ENCODE results near the gene ZNF677.
A peak's percentile ranks its signal among the peaks of the same experiment; 100 is the strongest.

ZNF677 gene

GRCh38 chr19:53193535-53194222 lies 61.0 kb downstream of the ZNF677 start:
- no peaks in the 10 kb centered on the region for H3K27me3 ChIP-seq (ENCODE audit: insufficient read depth, poor library complexity, severe bottlenecking)
- no peak overlapping the region for H3K27ac ChIP-seq (replicated peaks)
- TF ChIP-seq REST (IDR thresholded peaks at IDR 0.05; ENCODE audit: insufficient replicate concordance, low read depth) (no peak), SPI1 (IDR thresholded peaks at IDR 0.05; ENCODE audit: borderline replicate concordance, low read depth) (no peak), GABPA (IDR thresholded peaks at IDR 0.05; ENCODE audit: low read depth) (no peak), POLR2AphosphoS5 (IDR thresholded peaks at IDR 0.05; ENCODE audit: low read depth) (no peak)
- TF ChIP-seq, protein P1, sequence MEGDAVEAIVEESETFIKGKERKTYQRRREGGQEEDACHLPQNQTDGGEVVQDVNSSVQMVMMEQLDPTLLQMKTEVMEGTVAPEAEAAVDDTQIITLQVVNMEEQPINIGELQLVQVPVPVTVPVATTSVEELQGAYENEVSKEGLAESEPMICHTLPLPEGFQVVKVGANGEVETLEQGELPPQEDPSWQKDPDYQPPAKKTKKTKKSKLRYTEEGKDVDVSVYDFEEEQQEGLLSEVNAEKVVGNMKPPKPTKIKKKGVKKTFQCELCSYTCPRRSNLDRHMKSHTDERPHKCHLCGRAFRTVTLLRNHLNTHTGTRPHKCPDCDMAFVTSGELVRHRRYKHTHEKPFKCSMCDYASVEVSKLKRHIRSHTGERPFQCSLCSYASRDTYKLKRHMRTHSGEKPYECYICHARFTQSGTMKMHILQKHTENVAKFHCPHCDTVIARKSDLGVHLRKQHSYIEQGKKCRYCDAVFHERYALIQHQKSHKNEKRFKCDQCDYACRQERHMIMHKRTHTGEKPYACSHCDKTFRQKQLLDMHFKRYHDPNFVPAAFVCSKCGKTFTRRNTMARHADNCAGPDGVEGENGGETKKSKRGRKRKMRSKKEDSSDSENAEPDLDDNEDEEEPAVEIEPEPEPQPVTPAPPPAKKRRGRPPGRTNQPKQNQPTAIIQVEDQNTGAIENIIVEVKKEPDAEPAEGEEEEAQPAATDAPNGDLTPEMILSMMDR (IDR thresholded peaks at IDR 0.05; ENCODE audit: insufficient read depth, low read length) = no peak
- no peak for DNase-seq (ENCODE audit: low read depth in 1 of 2, low spot score in 1 of 2)
- H3K4me3 ChIP-seq (replicated peaks; ENCODE audit: insufficient read depth, low read length) = no peak overlapping the region

DNA sequence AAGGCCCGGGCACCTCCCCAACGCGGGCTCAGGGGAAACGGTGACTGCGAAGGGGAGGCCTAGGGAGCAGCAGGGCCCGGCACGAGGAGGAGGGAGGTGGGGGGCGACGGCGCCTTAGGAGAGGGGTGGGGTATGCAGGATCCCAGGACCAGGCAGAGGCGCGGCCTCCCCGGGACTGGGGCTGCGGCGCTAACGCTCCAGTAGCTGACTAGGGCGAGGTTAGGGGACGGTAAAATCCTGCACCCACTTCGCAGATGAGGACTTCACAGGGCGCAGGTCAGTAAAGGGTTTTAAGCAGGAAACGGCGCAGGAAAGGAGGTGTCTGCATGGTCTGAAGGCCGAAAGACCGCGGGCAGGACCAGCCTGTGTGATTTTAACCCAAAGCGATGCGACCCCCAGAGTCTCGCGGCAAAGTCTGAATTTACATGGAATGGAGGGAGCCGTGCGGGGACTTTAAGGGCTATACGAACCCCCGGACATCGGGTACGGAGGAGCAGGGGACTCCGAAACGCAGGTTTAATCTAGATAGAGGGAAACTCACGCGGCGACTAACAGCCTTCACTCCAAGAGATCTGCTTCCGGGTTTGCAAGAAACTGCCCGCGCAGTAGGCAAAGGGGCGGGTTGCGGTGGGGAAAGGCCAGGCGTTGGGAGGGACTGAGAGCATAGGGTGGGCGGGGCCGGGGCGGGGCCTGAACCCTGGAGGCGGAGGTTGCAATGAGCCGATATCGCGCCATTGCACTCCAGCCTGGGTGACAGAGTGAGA lies 61.7 kb downstream of the ZNF677 start, which contains the start of gene ZNF665:
TSS of gene ZNF665 (minus strand) at position 588 of the 764 bp plus-strand sequence. CDS start 10,460 bp downstream, outside the sequence.
- Histone ChIP-seq H3K27ac (replicated peaks) (peak within 1 kb of the TSS; percentile 57), H3K4me3 (replicated peaks; ENCODE audit: insufficient read depth, low read length) (no peak within 1 kb of the TSS)

More for the DNA sequence above, 61.7 kb downstream of the ZNF677 start, which contains the start of gene ZNF665:
- peak; percentile 23 to 73 for DNase-seq (ENCODE audit: low read depth in 1 of 2, low spot score in 1 of 2)
- TF ChIP-seq POLR2AphosphoS5 (IDR thresholded peaks at IDR 0.05; ENCODE audit: low read depth) = no peak
- no peak for TF ChIP-seq REST (IDR thresholded peaks at IDR 0.05; ENCODE audit: insufficient replicate concordance, low read depth)
- TF ChIP-seq GABPA (IDR thresholded peaks at IDR 0.05; ENCODE audit: low read depth) = no peak
- TF ChIP-seq, protein P1 (IDR thresholded peaks at IDR 0.05; ENCODE audit: insufficient read depth, low read length) = no peak
- TF ChIP-seq SPI1 (IDR thresholded peaks at IDR 0.05; ENCODE audit: borderline replicate concordance, low read depth) = no peak
- H3K27me3 ChIP-seq (ENCODE audit: insufficient read depth, poor library complexity, severe bottlenecking) = no peaks in the 10 kb centered on the region
